ENCODE data around the gene ENGASE. TPM values are rescaled to one million over a fixed set of nuclear protein-coding genes. Genes with fewer than 3 reads are reported as not detected.

ENGASE gene
- total RNA-seq, 1 donor from 2014 or later = 72.6 TPM

- no peak for TF ChIP-seq CTCF (conservative IDR thresholded peaks at IDR 0.05)
- Mint-ChIP-seq H3K36me3 (no peaks in the 10 kb centered on the region), H3K27ac (no peak overlapping the region), H3K9me3 (no peaks in the 10 kb centered on the region), H3K27me3 (peaks cover 31% of the 10 kb centered on the region), H3K4me1 (ENCODE audit: unreplicated experiment) (peaks cover 15% of the 10 kb centered on the region), H3K4me3 (no peak overlapping the region)
- DNase-seq (ENCODE audit: extremely low spot score, unreplicated experiment) = no peak
These were observed 61.2 kb downstream of the ENGASE start for GRCh38 chr17:79135628-79136405.

Other genes starting within 250 kb of the ENGASE start
- 53.4 and 58.6 TPM in 2 replicates for gene USP36, start 234.0 kb upstream of the ENGASE start, total RNA-seq (ENCODE audit: low replicate concordance)
- 3.8 and 4.4 TPM in 2 replicates for gene CEP295NL, start 171.6 kb upstream of the ENGASE start, total RNA-seq (ENCODE audit: low replicate concordance)
- 125 and 192 TPM in 2 replicates for gene TIMP2, start 149.4 kb upstream of the ENGASE start, total RNA-seq (ENCODE audit: low replicate concordance)
- gene LGALS3BP, start 94.9 kb upstream of the ENGASE start, total RNA-seq (ENCODE audit: low replicate concordance) = 154 and 202 TPM in 2 replicates
- 75.1 and 105 TPM in 2 replicates for gene CANT1, start 65.1 kb upstream of the ENGASE start, total RNA-seq (ENCODE audit: low replicate concordance)
- gene C1QTNF1, start 50.7 kb upstream of the ENGASE start, total RNA-seq (ENCODE audit: low replicate concordance) = 8.7 and 9.4 TPM in 2 replicates